HUDEP-2 (cell line): Measurements from ENCODE around the gene S100A7A.
"Not testable (repeated sequence)": the region's sequence is repeated elsewhere in the genome, so short reads cannot be mapped to it uniquely, and the experiment has no call there.

Experiments used
- DNase-seq, 76 experiments: peaks; one replicate each; lab custom pipeline; 2025; ENCODE audit not compliant: unreplicated experiment in 76 of 76; lab: John Stamatoyannopoulos, UW

S100A7A gene

GRCh38 chr1:153394391-153394790 lies 21.9 kb upstream of the S100A7A start:
- DNase-seq, result no peak

- DNase-seq, result no peak
Observed at GRCh38 chr1:153395136-153395685, 21.1 kb upstream of the S100A7A start.

- DNase-seq, result no peak
Observed at GRCh38 chr1:153395776-153396175, 20.5 kb upstream of the S100A7A start.

GRCh38 chr1:153396461-153396860 lies 19.9 kb upstream of the S100A7A start:
- DNase-seq, result no peak

- no peak for DNase-seq
Observed at GRCh38 chr1:153397051-153397923, 19.0 kb upstream of the S100A7A start.

- no peak for DNase-seq
Observed at GRCh38 chr1:153397924-153398651, 18.2 kb upstream of the S100A7A start.

- DNase-seq, result no peak
Observed at GRCh38 chr1:153399401-153400055, 16.8 kb upstream of the S100A7A start.

GRCh38 chr1:153400244-153400643 lies 16.1 kb upstream of the S100A7A start:
- DNase-seq, result peak in 7 of 76 experiments; percentile 0 to 42 (median 11)

- DNase-seq, result no peak
Observed at GRCh38 chr1:153401461-153401860, 14.9 kb upstream of the S100A7A start.

- DNase-seq, result no peak
Observed at GRCh38 chr1:153402226-153402625, 14.1 kb upstream of the S100A7A start.

- DNase-seq, result no peak
Observed at GRCh38 chr1:153403421-153404085, 12.8 kb upstream of the S100A7A start.

GRCh38 chr1:153404086-153404635 lies 12.2 kb upstream of the S100A7A start:
- no peak for DNase-seq

GRCh38 chr1:153404768-153405167 lies 11.6 kb upstream of the S100A7A start:
- peak in 66 of 76 experiments; percentile 3 to 77 (median 54) for DNase-seq

- not testable (repeated sequence) for DNase-seq
Observed at GRCh38 chr1:153405825-153406599, 10.3 kb upstream of the S100A7A start.

- DNase-seq, result not testable (repeated sequence)
Observed at GRCh38 chr1:153407274-153407673, 9.0 kb upstream of the S100A7A start.

- DNase-seq, result not testable (repeated sequence)
Observed at GRCh38 chr1:153413961-153414360, 2.4 kb upstream of the S100A7A start.

- no peak for DNase-seq
Observed at GRCh38 chr1:153417136-153417888, 992 bp downstream of the S100A7A start.

- DNase-seq, result not testable (repeated sequence)
Observed at GRCh38 chr1:153418758-153419435, 2.6 kb downstream of the S100A7A start.
